OCI-LY3 (cell line): ENCODE measurements around the gene TMEM209.

ENCODE experiments used
- H2AFZ ChIP-seq: fragments of 200-600, 300-600 bp; shearing (Covaris generic); 2 replicates; pipeline ENCODE4 v1.6.0; 2014; ENCODE audit warnings: antibody characterized with exemption, low read depth, low read length
- H3K27ac ChIP-seq: fragments of 200-600, 300-600 bp; sonication (generic); 2 replicates; pipeline ENCODE4 v1.5.1; 2014; ENCODE audit warnings: mild to moderate bottlenecking, low read length, moderate library complexity, mixed read lengths
- H3K27me3 ChIP-seq: fragments of 200-600, 300-600 bp; sonication (generic); 2 replicates; pipeline ENCODE4 v1.6.1; 2014; ENCODE audit warnings: low read depth, low read length, mixed read lengths
- H3K36me3 ChIP-seq: fragments of 200-600, 300-600 bp; sonication (generic); replicated peaks from 2 replicates; pipeline ENCODE3; 2014; ENCODE audit warnings: low read depth, low read length, mixed read lengths
- H3K4me1 ChIP-seq: fragments of 300-600, 200-600 bp; sonication (generic); 2 replicates; pipeline ENCODE4 v1.6.1; 2014; ENCODE audit warnings: low read length, mixed read lengths
- H3K4me2 ChIP-seq: fragments of 200-600, 300-600 bp; sonication (generic); 2 replicates; pipeline ENCODE4 v1.6.1; 2014; ENCODE audit warnings: low read length, mixed read lengths
- H3K4me3 ChIP-seq: fragments of 300-600, 200-600 bp; sonication (generic); 2 replicates; pipeline ENCODE4 v1.5.1; 2014; ENCODE audit warnings: antibody characterized with exemption, mild to moderate bottlenecking, low read length, moderate library complexity
- H3K79me2 ChIP-seq: fragments of 300-600, 200-600 bp; shearing (Covaris generic); 2 replicates; pipeline ENCODE4 v1.6.1; 2014; ENCODE audit warnings: mild to moderate bottlenecking, low read length, mixed read lengths
- H3K9ac ChIP-seq: fragments of 300-600, 200-600 bp; shearing (Covaris generic); 2 replicates; pipeline ENCODE4 v1.6.0; 2014; ENCODE audit warnings: mild to moderate bottlenecking, low read length, moderate library complexity
- H3K9me3 ChIP-seq: fragments of 200-600, 300-600 bp; shearing (Covaris generic); 2 replicates; pipeline ENCODE4 v1.6.1; 2014; ENCODE audit warnings: low read length, mixed read lengths; ENCODE audit not compliant: insufficient read depth
- H4K20me1 ChIP-seq: fragments of 200-600, 300-600 bp; sonication (generic); 2 replicates; pipeline ENCODE4 v1.6.1; 2016; ENCODE audit warnings: low read length, mixed read lengths; ENCODE audit not compliant: insufficient read depth
- EZH2phosphoT487 ChIP-seq: fragments of 200-600 bp; shearing (Covaris generic); IDR thresholded peaks from 2 replicates; pipeline ENCODE4 v1.6.1; 2018; ENCODE audit warnings: antibody characterized with exemption, mixed run types, low read depth
- TF ChIP-seq, protein P1 (sequence below): fragments of 200-600, 300-600 bp; sonication (generic); IDR thresholded peaks from 2 replicates; pipeline ENCODE4 v1.5.1; 2014; ENCODE audit warnings: antibody characterized with exemption, low read length, low read depth

TMEM209 gene

DNA sequence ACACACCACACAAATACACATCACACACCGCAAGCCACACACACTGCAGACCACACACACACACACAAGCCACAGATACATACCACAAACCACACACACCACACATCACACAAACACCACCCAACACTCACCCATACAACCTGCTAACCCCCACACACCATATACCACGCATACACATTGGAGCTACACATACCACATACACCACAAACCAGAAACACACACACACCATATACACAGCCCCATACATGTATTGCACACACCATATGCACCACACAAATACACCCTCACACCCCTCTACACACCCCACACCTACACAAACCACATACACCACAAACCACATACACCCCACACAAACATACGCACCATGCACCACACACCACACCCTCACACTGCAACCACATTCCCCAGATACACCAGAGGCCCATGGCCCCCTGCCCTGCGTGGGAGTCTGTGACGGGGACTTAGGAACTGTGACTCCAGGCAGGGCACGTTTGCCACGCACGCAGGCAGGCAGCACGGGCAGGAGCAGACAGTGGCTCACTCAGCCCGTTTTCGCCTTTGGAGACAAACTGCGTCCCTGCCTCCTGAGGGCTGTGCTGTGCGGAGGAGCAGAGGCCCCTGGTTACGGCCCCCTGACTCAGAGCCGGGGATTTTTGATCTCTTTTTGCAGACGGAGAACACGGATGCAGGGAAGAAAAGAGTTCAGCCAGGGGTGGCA, 52.6 kb downstream of the TMEM209 start:
- Histone ChIP-seq H3K9me3 (no peaks in the 10 kb centered on the region), H3K27ac (no peak overlapping the region), H3K27me3 (no peaks in the 10 kb centered on the region), H3K4me3 (no peak overlapping the region), H3K36me3 (peaks cover 2% of the 10 kb centered on the region), H3K4me1 (no peaks in the 10 kb centered on the region), H3K9ac (no peak overlapping the region), H3K4me2 (no peak overlapping the region), H2AFZ (no peak overlapping the region), H4K20me1 (no peaks in the 10 kb centered on the region), H3K79me2 (no peaks in the 10 kb centered on the region)
- TF ChIP-seq EZH2phosphoT487: no peak
- TF ChIP-seq, protein P1, sequence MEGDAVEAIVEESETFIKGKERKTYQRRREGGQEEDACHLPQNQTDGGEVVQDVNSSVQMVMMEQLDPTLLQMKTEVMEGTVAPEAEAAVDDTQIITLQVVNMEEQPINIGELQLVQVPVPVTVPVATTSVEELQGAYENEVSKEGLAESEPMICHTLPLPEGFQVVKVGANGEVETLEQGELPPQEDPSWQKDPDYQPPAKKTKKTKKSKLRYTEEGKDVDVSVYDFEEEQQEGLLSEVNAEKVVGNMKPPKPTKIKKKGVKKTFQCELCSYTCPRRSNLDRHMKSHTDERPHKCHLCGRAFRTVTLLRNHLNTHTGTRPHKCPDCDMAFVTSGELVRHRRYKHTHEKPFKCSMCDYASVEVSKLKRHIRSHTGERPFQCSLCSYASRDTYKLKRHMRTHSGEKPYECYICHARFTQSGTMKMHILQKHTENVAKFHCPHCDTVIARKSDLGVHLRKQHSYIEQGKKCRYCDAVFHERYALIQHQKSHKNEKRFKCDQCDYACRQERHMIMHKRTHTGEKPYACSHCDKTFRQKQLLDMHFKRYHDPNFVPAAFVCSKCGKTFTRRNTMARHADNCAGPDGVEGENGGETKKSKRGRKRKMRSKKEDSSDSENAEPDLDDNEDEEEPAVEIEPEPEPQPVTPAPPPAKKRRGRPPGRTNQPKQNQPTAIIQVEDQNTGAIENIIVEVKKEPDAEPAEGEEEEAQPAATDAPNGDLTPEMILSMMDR: no peak

GRCh38 chr7:130151591-130152492, 53.4 kb downstream of the TMEM209 start:
- Histone ChIP-seq H3K4me3 (no peak overlapping the region), H3K27me3 (no peaks in the 10 kb centered on the region), H2AFZ (no peak overlapping the region)

DNA sequence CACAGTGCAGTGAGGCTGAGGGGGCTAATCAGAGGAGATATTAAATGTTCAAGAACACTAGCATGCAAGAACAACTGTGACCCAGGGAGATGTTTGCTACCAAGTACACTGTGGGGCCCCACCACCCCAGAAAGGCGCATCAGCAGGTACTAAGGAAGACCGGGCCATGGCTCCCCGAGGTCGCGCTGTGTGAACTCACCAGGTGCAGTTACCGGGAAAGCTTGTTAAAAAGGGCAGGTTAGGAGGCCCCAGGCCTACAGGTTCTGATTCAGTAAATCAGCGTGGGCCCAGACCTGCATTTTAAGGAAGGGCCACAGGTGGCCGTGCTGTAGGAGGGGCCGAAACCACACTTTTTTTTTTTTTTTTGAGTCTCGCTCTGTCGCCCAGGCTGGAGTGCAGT, 54.6 kb downstream of the TMEM209 start:
- no peak overlapping the region for H3K27ac ChIP-seq
- H3K36me3 ChIP-seq: no peaks in the 10 kb centered on the region
- H3K9me3 ChIP-seq: no peaks in the 10 kb centered on the region
- H3K79me2 ChIP-seq: no peaks in the 10 kb centered on the region
- no peaks in the 10 kb centered on the region for H3K27me3 ChIP-seq
- H3K9ac ChIP-seq: no peak overlapping the region
- H4K20me1 ChIP-seq: no peaks in the 10 kb centered on the region
- H3K4me3 ChIP-seq: no peak overlapping the region
- H3K4me2 ChIP-seq: no peak overlapping the region
- H3K4me1 ChIP-seq: no peaks in the 10 kb centered on the region
- TF ChIP-seq, protein P1: no peak
- no peak for TF ChIP-seq EZH2phosphoT487
- H2AFZ ChIP-seq: no peak overlapping the region

More at GRCh38 chr7:130151591-130152492, 53.4 kb downstream of the TMEM209 start:
- Histone ChIP-seq H3K9me3 (no peaks in the 10 kb centered on the region), H3K27ac (no peak overlapping the region), H3K79me2 (no peaks in the 10 kb centered on the region), H3K36me3 (no peaks in the 10 kb centered on the region), H3K4me2 (no peak overlapping the region), H3K4me1 (no peaks in the 10 kb centered on the region), H3K9ac (no peak overlapping the region), H4K20me1 (no peaks in the 10 kb centered on the region)
- no peak for TF ChIP-seq EZH2phosphoT487
- TF ChIP-seq, protein P1: no peak
